Sigmoid colon (tissue), 4 donors: ENCODE results near the gene PKN1.
A peak's percentile ranks its signal among the peaks of the same experiment; 100 is the strongest.

Source experiments
- EP300 ChIP-seq, 4 donors: sonication (generic); formaldehyde crosslinking; IDR thresholded peaks; one replicate each; pipeline ENCODE4 v1.6.1; 2017; ENCODE audit warnings: antibody characterized with exemption in 4 of 4
- POLR2A ChIP-seq, 2 donors: fragments of 450-650 bp; IDR thresholded peaks; one replicate each; pipeline ENCODE4 v1.6.1; 2016; ENCODE audit warnings: antibody characterized with exemption in 2 of 2, mild to moderate bottlenecking in 2 of 2, moderate library complexity in 2 of 2
- POLR2AphosphoS5 ChIP-seq, 4 donors: sonication (generic); formaldehyde crosslinking; IDR thresholded peaks; one replicate each; pipeline ENCODE4 v1.6.1; 2017; ENCODE audit warnings: antibody characterized with exemption in 4 of 4
- TF ChIP-seq, protein P1 (sequence below), 4 experiments: fragments of 450-650 bp in 3 of 4; fragments of 200-600 bp in 1 of 4; IDR thresholded peaks; one replicate each; pipeline ENCODE4 v1.5.1; 2016 to 2019; ENCODE audit warnings: antibody characterized with exemption in 4 of 4, mild to moderate bottlenecking in 3 of 4, moderate library complexity in 2 of 4

DNA sequence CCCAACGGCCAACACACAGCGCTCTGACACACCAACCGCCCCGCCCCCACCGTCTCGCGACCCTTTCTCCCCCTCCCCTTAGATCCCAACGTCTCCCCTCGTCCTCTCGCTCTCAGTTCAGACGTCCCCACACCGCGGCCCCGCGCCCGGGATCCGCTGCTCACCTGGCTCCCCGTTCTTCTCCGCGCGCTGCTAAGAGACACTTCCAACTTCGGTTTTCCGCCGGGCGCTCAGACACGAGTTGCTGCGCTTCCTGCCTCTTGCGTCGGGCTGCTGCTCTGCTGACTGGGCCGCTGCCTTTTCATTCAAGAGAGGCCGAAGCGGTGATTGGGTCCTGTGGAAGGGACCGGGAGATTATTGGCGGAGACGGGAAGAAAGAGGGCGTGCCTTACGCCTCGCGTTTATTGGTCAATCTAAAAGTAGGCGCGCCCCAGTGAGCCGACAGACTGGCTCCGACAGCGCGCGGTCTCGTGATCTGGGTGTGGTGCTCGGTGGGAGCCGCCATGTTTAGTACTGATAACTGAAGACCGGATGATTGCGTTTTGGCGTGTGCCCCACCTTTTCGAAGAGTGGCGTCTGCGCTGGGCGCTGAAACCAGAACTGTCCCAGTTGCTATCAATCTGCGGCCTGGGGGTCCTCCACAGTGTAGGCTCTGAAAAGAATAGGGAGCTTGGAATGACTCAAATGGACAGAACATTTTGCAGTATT, 13.8 kb upstream of the PKN1 start, which contains the start of gene DDX39A:
- TF ChIP-seq, protein P1, sequence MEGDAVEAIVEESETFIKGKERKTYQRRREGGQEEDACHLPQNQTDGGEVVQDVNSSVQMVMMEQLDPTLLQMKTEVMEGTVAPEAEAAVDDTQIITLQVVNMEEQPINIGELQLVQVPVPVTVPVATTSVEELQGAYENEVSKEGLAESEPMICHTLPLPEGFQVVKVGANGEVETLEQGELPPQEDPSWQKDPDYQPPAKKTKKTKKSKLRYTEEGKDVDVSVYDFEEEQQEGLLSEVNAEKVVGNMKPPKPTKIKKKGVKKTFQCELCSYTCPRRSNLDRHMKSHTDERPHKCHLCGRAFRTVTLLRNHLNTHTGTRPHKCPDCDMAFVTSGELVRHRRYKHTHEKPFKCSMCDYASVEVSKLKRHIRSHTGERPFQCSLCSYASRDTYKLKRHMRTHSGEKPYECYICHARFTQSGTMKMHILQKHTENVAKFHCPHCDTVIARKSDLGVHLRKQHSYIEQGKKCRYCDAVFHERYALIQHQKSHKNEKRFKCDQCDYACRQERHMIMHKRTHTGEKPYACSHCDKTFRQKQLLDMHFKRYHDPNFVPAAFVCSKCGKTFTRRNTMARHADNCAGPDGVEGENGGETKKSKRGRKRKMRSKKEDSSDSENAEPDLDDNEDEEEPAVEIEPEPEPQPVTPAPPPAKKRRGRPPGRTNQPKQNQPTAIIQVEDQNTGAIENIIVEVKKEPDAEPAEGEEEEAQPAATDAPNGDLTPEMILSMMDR (IDR thresholded peaks at IDR 0.05), result no peak
- TF ChIP-seq POLR2A (IDR thresholded peaks at IDR 0.05), result peak; percentile 57 to 76
- TF ChIP-seq EP300 (IDR thresholded peaks at IDR 0.05), result no peak
- peak; percentile 84 to 95 (median 94) for TF ChIP-seq POLR2AphosphoS5 (IDR thresholded peaks at IDR 0.05)
